Measurements from ENCODE around the gene SORCS1. TPM values are rescaled to one million over a fixed set of nuclear protein-coding genes. Genes with fewer than 3 reads are reported as not detected.

The SORCS1 gene
- total and polyA plus RNA-seq, 2 experiments from 2014 or later, result not detected

- H3K27me3 ChIP-seq (replicated peaks; ENCODE audit: insufficient read depth), result no peaks in the 10 kb centered on the region
- WGBS, 2 experiments (ENCODE audit: low coverage in 1 of 2, low lambda C conversion rate in 2 of 2, missing lambda C conversion rate in 2 of 2), result 27 to 28% methylated on average over 5 of the region's 5 CpGs
- H3K36me3 ChIP-seq (ENCODE audit: low read depth), result no peaks in the 10 kb centered on the region
- H3K9ac ChIP-seq, result no peak overlapping the region
- no peak for DNase-seq
- no peaks in the 10 kb centered on the region for H4K20me1 ChIP-seq (ENCODE audit: insufficient read depth)
- no peak overlapping the region for H3K4me3 ChIP-seq
- no peaks in the 10 kb centered on the region for H3K4me1 ChIP-seq (ENCODE audit: insufficient read depth)
- in situ Hi-C loops (cut with MboI), result no loop called here
- no peaks in the 10 kb centered on the region for H3F3A ChIP-seq (ENCODE audit: insufficient read depth)
- H3K4me2 ChIP-seq (ENCODE audit: unreplicated experiment), result no peak overlapping the region
- no peaks in the 10 kb centered on the region for H3K79me2 ChIP-seq (ENCODE audit: insufficient read depth)
- TF ChIP-seq EZH2phosphoT487 (IDR thresholded peaks at IDR 0.05; ENCODE audit: insufficient read depth, low read depth) (no peak), EZH2 (IDR thresholded peaks at IDR 0.05; ENCODE audit: insufficient read depth, poor library complexity, severe bottlenecking) (no peak)
- H2AFZ ChIP-seq, result no peak overlapping the region
- no peak overlapping the region for H3K27ac ChIP-seq
- H3K9me2 ChIP-seq (ENCODE audit: insufficient read depth), result no peaks in the 10 kb centered on the region
- no peaks in the 10 kb centered on the region for H3K9me3 ChIP-seq (ENCODE audit: low read depth)
Observed at GRCh38 chr10:106941297-106942034, 223.0 kb downstream of the SORCS1 start.

DNA sequence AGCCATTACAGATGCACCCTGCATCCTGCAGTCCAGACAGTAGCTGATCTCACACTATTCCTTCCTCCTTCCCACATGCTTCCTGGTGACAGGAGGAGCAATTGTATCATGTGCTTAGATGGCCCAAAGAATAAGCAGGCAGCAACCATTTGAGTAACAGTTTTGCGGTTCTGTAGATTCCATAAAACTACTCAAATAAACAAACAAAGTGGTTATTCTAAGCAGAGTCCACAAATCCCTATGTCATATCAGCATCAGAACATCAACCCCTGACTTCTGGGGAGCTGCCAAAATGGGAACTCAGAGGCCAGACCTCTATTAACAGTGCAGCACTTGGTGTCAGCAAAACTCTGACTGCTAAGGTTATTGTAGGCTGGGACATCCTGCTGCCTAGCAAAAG, 226.0 kb downstream of the SORCS1 start:
- H3K27ac ChIP-seq, result no peak overlapping the region
- H3F3A ChIP-seq (ENCODE audit: insufficient read depth), result no peaks in the 10 kb centered on the region
- H3K9me3 ChIP-seq (ENCODE audit: low read depth), result no peaks in the 10 kb centered on the region
- H4K20me1 ChIP-seq (ENCODE audit: insufficient read depth), result no peaks in the 10 kb centered on the region
- no peak overlapping the region for H3K9ac ChIP-seq
- no peaks in the 10 kb centered on the region for H3K27me3 ChIP-seq (replicated peaks; ENCODE audit: insufficient read depth)
- H3K36me3 ChIP-seq (ENCODE audit: low read depth), result no peaks in the 10 kb centered on the region
- H2AFZ ChIP-seq, result no peak overlapping the region
- H3K79me2 ChIP-seq (ENCODE audit: insufficient read depth), result no peaks in the 10 kb centered on the region
- H3K4me3 ChIP-seq, result no peak overlapping the region
- H3K9me2 ChIP-seq (ENCODE audit: insufficient read depth), result no peaks in the 10 kb centered on the region
- 83% methylated on average over 1 of the region's 1 CpG for WGBS, 2 experiments (ENCODE audit: low coverage in 1 of 2, low lambda C conversion rate in 2 of 2, missing lambda C conversion rate in 2 of 2)
- H3K4me2 ChIP-seq (ENCODE audit: unreplicated experiment), result no peak overlapping the region
- DNase-seq, result no peak
- in situ Hi-C loops (cut with MboI), result no loop called here
- H3K4me1 ChIP-seq (ENCODE audit: insufficient read depth), result no peaks in the 10 kb centered on the region
- no peak for TF ChIP-seq EZH2 (IDR thresholded peaks at IDR 0.05; ENCODE audit: insufficient read depth, poor library complexity, severe bottlenecking)
- no peak for TF ChIP-seq EZH2phosphoT487 (IDR thresholded peaks at IDR 0.05; ENCODE audit: insufficient read depth, low read depth)

DNA sequence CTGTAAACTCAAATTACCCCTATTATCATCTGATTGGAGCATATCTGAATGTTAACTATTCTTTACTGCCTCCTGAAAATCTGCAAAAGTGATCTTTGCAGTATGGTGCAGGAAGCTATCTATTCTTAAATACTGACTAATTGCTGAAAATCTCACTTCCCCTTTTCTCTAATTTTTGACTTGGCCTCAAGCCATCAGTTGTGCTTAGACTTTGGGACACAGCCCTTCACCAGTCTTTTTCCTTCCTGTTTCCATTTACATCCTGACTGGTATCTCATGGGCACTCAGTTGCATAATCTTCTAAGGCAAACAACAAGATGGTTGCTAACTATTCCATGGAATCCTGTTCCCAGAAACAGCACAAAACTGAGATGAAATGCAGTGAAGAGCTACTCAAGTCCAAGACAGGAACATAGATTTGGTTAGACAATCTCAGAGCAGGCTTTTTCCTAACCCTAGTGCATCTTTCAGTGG, 228.5 kb downstream of the SORCS1 start:
- H3K27me3 ChIP-seq (replicated peaks; ENCODE audit: insufficient read depth), result no peaks in the 10 kb centered on the region
- no peak overlapping the region for H3K27ac ChIP-seq
- H3K4me3 ChIP-seq, result no peak overlapping the region
- no peaks in the 10 kb centered on the region for H4K20me1 ChIP-seq (ENCODE audit: insufficient read depth)
- in situ Hi-C loops (cut with MboI), result no loop called here
- no peaks in the 10 kb centered on the region for H3F3A ChIP-seq (ENCODE audit: insufficient read depth)
- no peak for DNase-seq
- no peaks in the 10 kb centered on the region for H3K9me2 ChIP-seq (ENCODE audit: insufficient read depth)
- H3K9ac ChIP-seq, result no peak overlapping the region
- H3K4me1 ChIP-seq (ENCODE audit: insufficient read depth), result no peaks in the 10 kb centered on the region
- no peaks in the 10 kb centered on the region for H3K36me3 ChIP-seq (ENCODE audit: low read depth)
- H3K79me2 ChIP-seq (ENCODE audit: insufficient read depth), result no peaks in the 10 kb centered on the region
- no peak overlapping the region for H2AFZ ChIP-seq
- no peak overlapping the region for H3K4me2 ChIP-seq (ENCODE audit: unreplicated experiment)
- TF ChIP-seq EZH2 (IDR thresholded peaks at IDR 0.05; ENCODE audit: insufficient read depth, poor library complexity, severe bottlenecking), result no peak
- TF ChIP-seq EZH2phosphoT487 (IDR thresholded peaks at IDR 0.05; ENCODE audit: insufficient read depth, low read depth), result no peak
- no peaks in the 10 kb centered on the region for H3K9me3 ChIP-seq (ENCODE audit: low read depth)

DNA sequence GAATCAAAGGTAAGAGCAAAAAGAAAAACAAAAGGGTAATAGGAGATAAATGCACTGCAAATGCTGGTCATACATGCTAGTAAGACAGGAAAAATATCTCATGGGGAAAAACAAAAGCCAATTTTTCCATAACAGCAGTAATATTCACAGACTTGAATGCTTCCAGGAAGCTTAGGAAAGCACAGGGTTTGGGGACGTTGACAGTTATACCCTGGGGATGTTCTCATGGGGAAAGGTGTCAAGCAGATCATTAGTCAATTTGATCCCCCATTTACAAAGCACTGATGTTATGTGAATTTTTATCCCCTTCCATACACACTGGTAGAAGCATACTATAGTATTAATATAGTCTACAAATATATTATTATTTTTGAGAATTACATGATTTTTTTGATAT, 232.7 kb downstream of the SORCS1 start:
- no peaks in the 10 kb centered on the region for H4K20me1 ChIP-seq (ENCODE audit: insufficient read depth)
- in situ Hi-C loops (cut with MboI), result no loop called here
- DNase-seq, result no peak
- H3K9me3 ChIP-seq (ENCODE audit: low read depth), result no peaks in the 10 kb centered on the region
- H3K9ac ChIP-seq, result no peak overlapping the region
- H3K36me3 ChIP-seq (ENCODE audit: low read depth), result no peaks in the 10 kb centered on the region
- H3K9me2 ChIP-seq (ENCODE audit: insufficient read depth), result no peaks in the 10 kb centered on the region
- H3K4me1 ChIP-seq (ENCODE audit: insufficient read depth), result no peaks in the 10 kb centered on the region
- H3K4me2 ChIP-seq (ENCODE audit: unreplicated experiment), result no peak overlapping the region
- H3K27me3 ChIP-seq (replicated peaks; ENCODE audit: insufficient read depth), result no peaks in the 10 kb centered on the region
- H3F3A ChIP-seq (ENCODE audit: insufficient read depth), result no peaks in the 10 kb centered on the region
- no peak overlapping the region for H3K27ac ChIP-seq
- TF ChIP-seq EZH2phosphoT487 (IDR thresholded peaks at IDR 0.05; ENCODE audit: insufficient read depth, low read depth), result no peak
- no peak for TF ChIP-seq EZH2 (IDR thresholded peaks at IDR 0.05; ENCODE audit: insufficient read depth, poor library complexity, severe bottlenecking)
- H3K4me3 ChIP-seq, result no peak overlapping the region
- no peaks in the 10 kb centered on the region for H3K79me2 ChIP-seq (ENCODE audit: insufficient read depth)
- H2AFZ ChIP-seq, result no peak overlapping the region
- WGBS, 2 experiments (ENCODE audit: low coverage in 1 of 2, low lambda C conversion rate in 2 of 2, missing lambda C conversion rate in 2 of 2), result 0 to 4% methylated on average over 1 of the region's 1 CpG

Data from GM23248 (cell line).